GM12878 (cell line): ENCODE measurements around the gene RAMACL. TPM values are rescaled to one million over a fixed set of nuclear protein-coding genes. Genes with fewer than 3 reads are reported as not detected.

Experiments
- ATAC-seq: fragments of 200-7000 bp; cut with Tn5 transposase; 3 replicates; pipeline ENCODE4 v1.9.1; 2020; ENCODE audit warnings: mild to moderate bottlenecking, moderate library complexity
- BruUV-seq: library from RNA; stranded (reverse); fragments of 400-500 nt; replicated peaks from 2 replicates; lab custom pipeline; 2021; lab: Mats Ljungman, UMichigan
- CTCF ChIA-PET: fragments of 300-600 bp; sonication (Branson Sonifier 250); formaldehyde crosslinking; extraction: SDS; loops from one replicate; lab custom pipeline; 2021; ENCODE audit warnings: inconsistent platforms; lab: Yijun Ruan, JAX
- POLR2A ChIA-PET: fragments of 350-600 bp; formaldehyde crosslinking; extraction: SDS; loops from one replicate; lab custom pipeline; 2021; ENCODE audit warnings: inconsistent platforms; lab: Charles Lee
- RAD21 ChIA-PET: fragments of 300-600 bp; sonication (Branson Sonifier 250); formaldehyde crosslinking; loops from one replicate; lab custom pipeline; 2023; ENCODE audit warnings: antibody characterized with exemption; ENCODE audit not compliant: unreplicated experiment; lab: Charles Lee
- SMC1A ChIA-PET: fragments of 300-600 bp; sonication (Branson Sonifier 250); formaldehyde crosslinking; loops from one replicate; lab custom pipeline; 2023; ENCODE audit not compliant: unreplicated experiment, uncharacterized antibody; lab: Charles Lee
- DNase-seq: peaks from one replicate; pipeline ENCODE4 v3.0.0-alpha.2; 2011; ENCODE audit warnings: low read depth, low spot score
- FAIRE-seq: peaks from 3 replicates; lab custom pipeline; 2011; peaks lifted over from hg19 to GRCh38; lab: Jason Lieb, UNC
- H2AFZ ChIP-seq: 2 replicates; pipeline ENCODE4 v1.6.0; 2011; ENCODE audit warnings: low read depth, low read length, control low read depth; ENCODE audit not compliant: control insufficient read depth
- H3K27ac ChIP-seq: 2 replicates; pipeline ENCODE4 v1.5.1; 2011; ENCODE audit warnings: control low read depth; ENCODE audit not compliant: control insufficient read depth, insufficient read depth
- H3K27me3 ChIP-seq, 2 experiments: replicated peaks in 1 of 2; 2 replicates each; pipeline versions ENCODE4 v1.6.0 to v1.6.1; 2011; ENCODE audit warnings: low read length in 1 of 2; ENCODE audit not compliant: control insufficient read depth in 2 of 2, insufficient read depth in 2 of 2
- H3K36me3 ChIP-seq, 2 experiments: 2 replicates each; pipeline ENCODE4 v1.5.1; 2011; ENCODE audit warnings: low read length in 1 of 2; ENCODE audit not compliant: control insufficient read depth in 2 of 2, insufficient read depth in 2 of 2
- H3K4me1 ChIP-seq: 2 replicates; pipeline ENCODE4 v1.6.1; 2011; ENCODE audit warnings: mild to moderate bottlenecking, low read length, moderate library complexity, mixed read lengths; ENCODE audit not compliant: control insufficient read depth, insufficient read depth
- H3K4me2 ChIP-seq: 2 replicates; pipeline ENCODE4 v1.6.0; 2011; ENCODE audit warnings: control low read depth; ENCODE audit not compliant: control insufficient read depth, insufficient read depth
- H3K4me3 ChIP-seq: fragments of 200-600 bp; sonication (generic); 2 replicates; pipeline ENCODE4 v1.5.1; 2016
- H3K79me2 ChIP-seq: 2 replicates; pipeline ENCODE4 v1.6.0; 2011; ENCODE audit warnings: low read length; ENCODE audit not compliant: control insufficient read depth, insufficient read depth
- H3K9ac ChIP-seq: 2 replicates; pipeline ENCODE4 v1.8.0; 2011; ENCODE audit warnings: low read length, control low read depth, mixed read lengths; ENCODE audit not compliant: control insufficient read depth, insufficient read depth
- H3K9me3 ChIP-seq: replicated peaks from 3 replicates; pipeline ENCODE4 v1.5.1; 2011; ENCODE audit warnings: mild to moderate bottlenecking, low read length; ENCODE audit not compliant: control insufficient read depth, insufficient read depth
- H4K20me1 ChIP-seq: 2 replicates; pipeline ENCODE4 v1.6.0; 2011; ENCODE audit not compliant: control insufficient read depth, insufficient read depth
- ATF7 ChIP-seq: fragments of 450-650 bp; IDR thresholded peaks from 2 replicates; pipeline ENCODE4 v1.6.1; 2016; ENCODE audit warnings: low read depth, mild to moderate bottlenecking
- MYB ChIP-seq: fragments of 150-350 bp; IDR thresholded peaks from 2 replicates; pipeline ENCODE4 v1.6.1; 2014; ENCODE audit warnings: mild to moderate bottlenecking, low read depth, low read length, borderline replicate concordance
- SRF ChIP-seq, 2 experiments: IDR thresholded peaks; 2 replicates each; pipeline ENCODE4 v1.6.1; 2011; ENCODE audit warnings: low read depth in 2 of 2, low read length in 2 of 2, mild to moderate bottlenecking in 1 of 2, moderate library complexity in 1 of 2
- ZBTB11 ChIP-seq: fragments of 450-650 bp; formaldehyde crosslinking; IDR thresholded peaks from 2 replicates; pipeline ENCODE4 v1.5.0; 2022; ENCODE audit warnings: mild to moderate bottlenecking, missing genetic modification characterization
- ZNF274 ChIP-seq: IDR thresholded peaks from one replicate; pipeline ENCODE4 v1.8.0; 2011; ENCODE audit not compliant: insufficient read length, insufficient read depth
- ZNF592 ChIP-seq: fragments of 450-650 bp; IDR thresholded peaks from 2 replicates; pipeline ENCODE4 v1.6.1; 2017; ENCODE audit warnings: mild to moderate bottlenecking, moderate library complexity
- WGBS: methylation state at CpG from one replicate; pipeline ENCODE4 v1.1.6; 2016; ENCODE audit warnings: low lambda C conversion rate; ENCODE audit not compliant: insufficient replicate concordance, insufficient coverage; ENCODE audit errors: missing lambda C conversion rate; 5-methylcytosine and 5-hydroxymethylcytosine counted together
- in situ Hi-C: fragments of 300-500 bp; cut with MboI; formaldehyde crosslinking; loops from 9 replicates; pipeline ENCODE4 v1.14.3; 2018; ENCODE audit warnings: mixed read lengths
- intact Hi-C: fragments of 100-400 bp; cut with micrococcal nuclease; formaldehyde crosslinking; loops from one replicate; pipeline ENCODE4 v1.14.2; 2022; ENCODE audit not compliant: unreplicated experiment
- polyA plus RNA-seq, 11 experiments: library from polyadenylated mRNA; depleted of rRNA in 4 of 11; unstranded in 6 of 11; stranded (reverse) in 5 of 11; fragments of >200 nt; fragmentation: Nextera tagmentation in 4 of 11; fragmentation: Illumina TruSeq in 1 of 11; extraction: Ambion mirVana in 4 of 11; extraction: Trizol in 1 of 11; gene quantifications; 1 replicate in 1 of 11; 2 replicates in 10 of 11; pipeline versions ENCODE4 v1.2.1 to v1.2.3, GENCODE V29; 2011 to 2016; ENCODE audit warnings: inconsistent platforms in 2 of 11, missing spikeins in 2 of 11, low read depth in 1 of 11
- total RNA-seq, 4 experiments: library from RNA; depleted of rRNA in 3 of 4; stranded (reverse); fragments of >200 nt in 3 of 4; fragmentation: Illumina TruSeq in 1 of 4; extraction: Trizol in 1 of 4; gene quantifications; 2 replicates each; pipeline versions ENCODE4 v1.2.1 to v1.2.3, GENCODE V29; 2013 to 2021

Gene RAMACL
- total and polyA plus RNA-seq, 10 of the 15 experiments (the other 5 are each of a cell fraction or from before 2014, with no cell fraction given): 0.09 to 1.3 (median 0.31) TPM; not detected in 1

GRCh38 chr6:166598441-166599138, 12.1 kb upstream of the RAMACL start:
- Histone ChIP-seq H3K27ac (no peak overlapping the region), H3K4me1 (no peaks in the 10 kb centered on the region), H2AFZ (no peak overlapping the region), H3K79me2 (no peaks in the 10 kb centered on the region), H3K36me3 (no peaks in the 10 kb centered on the region), H3K27me3 (no peaks in the 10 kb centered on the region), H4K20me1 (no peaks in the 10 kb centered on the region), H3K4me3 (no peak overlapping the region), H3K9me3 (no peaks in the 10 kb centered on the region; the same call in 1 of the 3 replicates), H3K9ac (no peak overlapping the region), H3K4me2 (no peak overlapping the region)
- intact Hi-C loops (no loop called here), in situ Hi-C loops (no loop called here)
- ATAC-seq (no peak), DNase-seq (no peak), FAIRE-seq (no peak)
- SMC1A ChIA-PET: no interaction called here
- POLR2A ChIA-PET: no interaction called here
- no TSS peak for BruUV-seq
- TF ChIP-seq ZBTB11 (no peak), MYB (no peak), ZNF274 (no peak), SRF (IDR thresholded peaks at IDR 0.05; ENCODE audit: low read depth in 2 of 2, low read length in 2 of 2) (no peak), ZNF592 (no peak), ATF7 (no peak)
- RAD21 ChIA-PET: no interaction called here
- CTCF ChIA-PET: no interaction called here
- 66% methylated on average over 11 of the region's 11 CpGs for WGBS
